ENCODE data around the gene NDUFS2. TPM values are rescaled to one million over a fixed set of nuclear protein-coding genes. Genes with fewer than 3 reads are reported as not detected.

The NDUFS2 gene
- total RNA-seq, 2 experiments from 2014 or later = 85.9 to 97.1 TPM

GRCh38 chr1:161227196-161227871 is 25.2 kb downstream of the NDUFS2 start:
- no peaks in the 10 kb centered on the region for H3K27me3 Mint-ChIP-seq
- CTCF ChIA-PET = interaction anchor here (0.6 to 15.8 kb wide), 26 partner anchors 9 to 162 kb away, joined by 3 to 306 read pairs (median 6); partner anchors contain the start of genes ADAMTS4, CFAP126, NDUFS2 and NR1I3
- no peaks in the 10 kb centered on the region for H3K9me3 Mint-ChIP-seq
- peaks cover 11% of the 10 kb centered on the region for H3K36me3 Mint-ChIP-seq (ENCODE audit: low read depth)
- POLR2A ChIA-PET = interaction anchor here (0.6 to 9.4 kb wide), 10 partner anchors 11 to 173 kb away, joined by 3 to 82 read pairs (median 4); partner anchors contain the start of genes ADAMTS4 and NDUFS2
- peak; percentile 43 for ATAC-seq
- DNase-seq = peak; percentile 95
- peak overlapping the region; percentile 95 for H3K27ac Mint-ChIP-seq
- intact Hi-C loops (cut with micrococcal nuclease) = loop anchor here (2.0 to 5.0 kb wide), 2 partner anchors 65 to 155 kb away; no protein-coding TSS in a partner anchor
- peak overlapping the region; percentile 98 for H3K4me3 Mint-ChIP-seq
- TF ChIP-seq CTCF (IDR thresholded peaks at IDR 0.05) = peak; percentile 96
- peaks cover 24% of the 10 kb centered on the region for H3K4me1 Mint-ChIP-seq (ENCODE audit: low read depth)

- no peaks in the 10 kb centered on the region for H3K27me3 Mint-ChIP-seq
- H3K36me3 Mint-ChIP-seq (ENCODE audit: low read depth) = peaks cover 11% of the 10 kb centered on the region
- no peak for TF ChIP-seq CTCF (IDR thresholded peaks at IDR 0.05)
- no peak for DNase-seq
- H3K27ac Mint-ChIP-seq = peak overlapping the region; percentile 5
- no peak for ATAC-seq
- ChIA-PET CTCF (interaction anchor here (0.6 to 15.8 kb wide), 14 partner anchors 9 to 156 kb away, joined by 3 to 306 read pairs (median 7); partner anchors contain the start of genes ADAMTS4, CFAP126, NDUFS2 and NR1I3), POLR2A (interaction anchor here (1.3 kb wide), 1 partner anchor 154 kb away, joined by 4 read pairs; no protein-coding TSS in a partner anchor)
- H3K9me3 Mint-ChIP-seq = no peaks in the 10 kb centered on the region
- peaks cover 24% of the 10 kb centered on the region for H3K4me1 Mint-ChIP-seq (ENCODE audit: low read depth)
- H3K4me3 Mint-ChIP-seq = no peak overlapping the region
- intact Hi-C loops (cut with micrococcal nuclease) = loop anchor here (5.0 kb wide), 1 partner anchor 64 kb away; no protein-coding TSS in a partner anchor
Measured at GRCh38 chr1:161228032-161228431, 25.9 kb downstream of the NDUFS2 start.

GRCh38 chr1:161229896-161230295 is 27.7 kb downstream of the NDUFS2 start:
- no peak overlapping the region for H3K27ac Mint-ChIP-seq
- peaks cover 23% of the 10 kb centered on the region for H3K4me1 Mint-ChIP-seq (ENCODE audit: low read depth)
- TF ChIP-seq CTCF (IDR thresholded peaks at IDR 0.05) = no peak
- CTCF ChIA-PET = interaction anchor here (1.0 to 15.8 kb wide), 9 partner anchors 13 to 154 kb away, joined by 3 to 306 read pairs (median 6); partner anchors contain the start of genes ADAMTS4, NDUFS2 and PCP4L1
- DNase-seq (no peak), ATAC-seq (no peak)
- POLR2A ChIA-PET = interaction anchor here (1.5 kb wide), 2 partner anchors 28 kb away, joined by 5 read pairs; partner anchors contain the start of gene PCP4L1
- peaks cover 11% of the 10 kb centered on the region for H3K36me3 Mint-ChIP-seq (ENCODE audit: low read depth)
- H3K27me3 Mint-ChIP-seq = no peaks in the 10 kb centered on the region
- no peak overlapping the region for H3K4me3 Mint-ChIP-seq
- H3K9me3 Mint-ChIP-seq = no peaks in the 10 kb centered on the region
- intact Hi-C loops (cut with micrococcal nuclease) = loop anchor here (5.0 kb wide), 1 partner anchor 62 kb away; no protein-coding TSS in a partner anchor

- ChIA-PET CTCF (interaction anchor here (1.4 to 15.8 kb wide), 7 partner anchors 14 to 153 kb away, joined by 4 to 306 read pairs (median 6); partner anchors contain the start of genes ADAMTS4 and NDUFS2), POLR2A (interaction anchor here (0.6 to 1.5 kb wide), 4 partner anchors 12 to 140 kb away, joined by 3 to 5 read pairs (median 4); partner anchors contain the start of gene PCP4L1)
- intact Hi-C loops (cut with micrococcal nuclease) = no loop called here
- peaks cover 11% of the 10 kb centered on the region for H3K36me3 Mint-ChIP-seq (ENCODE audit: low read depth)
- TF ChIP-seq CTCF (IDR thresholded peaks at IDR 0.05) = no peak
- no peak for ATAC-seq
- no peak overlapping the region for H3K27ac Mint-ChIP-seq
- no peaks in the 10 kb centered on the region for H3K27me3 Mint-ChIP-seq
- H3K9me3 Mint-ChIP-seq = no peaks in the 10 kb centered on the region
- no peak overlapping the region for H3K4me3 Mint-ChIP-seq
- H3K4me1 Mint-ChIP-seq (ENCODE audit: low read depth) = peaks cover 17% of the 10 kb centered on the region
- no peak for DNase-seq
Measured at GRCh38 chr1:161230762-161231161, 28.6 kb downstream of the NDUFS2 start.

Data from activated CD8-positive, alpha-beta T cell treated with anti-CD3 and anti-CD28 coated beads for 36 hours (primary cell).